GM15510 (cell line): ENCODE results near the gene FBXO31.

ENCODE experiments used
- POLR2A ChIP-seq: IDR thresholded peaks from 3 replicates; pipeline ENCODE4 v1.6.1; 2011; ENCODE audit warnings: borderline replicate concordance; ENCODE audit not compliant: insufficient read length; ENCODE audit errors: extremely low read depth

The FBXO31 gene

GRCh38 chr16:87323727-87324410 lies 59.7 kb downstream of the FBXO31 start:
- no peak for TF ChIP-seq POLR2A

GRCh38 chr16:87322833-87323726 lies 60.5 kb downstream of the FBXO31 start:
- TF ChIP-seq POLR2A: no peak

GRCh38 chr16:87322360-87322759 lies 61.2 kb downstream of the FBXO31 start:
- TF ChIP-seq POLR2A: no peak

- TF ChIP-seq POLR2A: no peak
Observed at GRCh38 chr16:87321336-87322107, 62.1 kb downstream of the FBXO31 start.

- TF ChIP-seq POLR2A: no peak
Observed at GRCh38 chr16:87320510-87321227, 62.9 kb downstream of the FBXO31 start.

- no peak for TF ChIP-seq POLR2A
Observed at GRCh38 chr16:87319997-87320491, 63.5 kb downstream of the FBXO31 start.

- no peak for TF ChIP-seq POLR2A
Observed at GRCh38 chr16:87319011-87319410, 64.6 kb downstream of the FBXO31 start.

- no peak for TF ChIP-seq POLR2A
Observed at GRCh38 chr16:87317750-87318644, 65.6 kb downstream of the FBXO31 start.

- TF ChIP-seq POLR2A: peak; percentile 86
Observed at GRCh38 chr16:87316923-87317749, 66.4 kb downstream of the FBXO31 start, which contains the start of gene C16orf95. Gene C16orf95, minus strand, starts transcription at chr16:87317392. Its CDS starts 150 bp downstream, at chr16:87317242.

- no peak for TF ChIP-seq POLR2A
Observed at GRCh38 chr16:87316450-87316922, 67.1 kb downstream of the FBXO31 start.

- no peak for TF ChIP-seq POLR2A
Observed at GRCh38 chr16:87314990-87315420, 68.6 kb downstream of the FBXO31 start.

GRCh38 chr16:87312008-87312407 lies 71.6 kb downstream of the FBXO31 start:
- TF ChIP-seq POLR2A: no peak
